GM23338 (cell line): ENCODE data around the gene CEMIP2. TPM values are rescaled to one million over a fixed set of nuclear protein-coding genes. Genes with fewer than 3 reads are reported as not detected.

ENCODE experiments used
- ATAC-seq: fragments of 200-7000 bp; cut with Tn5 transposase; 3 replicates; pipeline ENCODE4 v1.9.1; 2020
- DNase-seq: peaks from one replicate; pipeline ENCODE4 v3.0.0-alpha.2; 2015; ENCODE audit warnings: low spot score
- H2AFZ ChIP-seq: fragments of 200-600 bp; sonication (generic); 2 replicates; pipeline ENCODE4 v1.8.0; 2016; ENCODE audit warnings: antibody characterized with exemption, mild to moderate bottlenecking, moderate library complexity
- H3F3A ChIP-seq: fragments of 200-600 bp; sonication (generic); replicated peaks from 2 replicates; pipeline ENCODE4 v1.8.0; 2017; ENCODE audit warnings: antibody characterized with exemption, mixed run types, low read depth
- H3K27ac ChIP-seq: fragments of 200-600 bp; sonication (generic); 2 replicates; pipeline ENCODE4 v1.6.1; 2016; ENCODE audit warnings: low read depth
- H3K27me3 ChIP-seq: fragments of 200-600 bp; sonication (generic); 2 replicates; pipeline ENCODE4 v1.8.0; 2016; ENCODE audit warnings: mild to moderate bottlenecking, mixed run types, moderate library complexity; ENCODE audit not compliant: insufficient read depth
- H3K36me3 ChIP-seq: fragments of 200-600 bp; sonication (generic); 2 replicates; pipeline ENCODE4 v1.8.0; 2016; ENCODE audit warnings: mild to moderate bottlenecking; ENCODE audit not compliant: insufficient read depth
- H3K4me1 ChIP-seq: fragments of 200-600 bp; sonication (generic); 2 replicates; pipeline ENCODE4 v1.8.0; 2016; ENCODE audit warnings: mild to moderate bottlenecking, moderate library complexity; ENCODE audit not compliant: insufficient read depth
- H3K4me2 ChIP-seq: fragments of 200-600 bp; sonication (generic); 2 replicates; pipeline ENCODE4 v1.7.1; 2017; ENCODE audit warnings: mixed run types
- H3K4me3 ChIP-seq: fragments of 200-600 bp; sonication (generic); 2 replicates; pipeline ENCODE4 v1.6.1; 2016; ENCODE audit warnings: mixed run types
- H3K79me2 ChIP-seq: fragments of 200-600 bp; sonication (generic); replicated peaks from 2 replicates; pipeline ENCODE4 v1.8.0; 2017; ENCODE audit warnings: mild to moderate bottlenecking; ENCODE audit not compliant: insufficient read depth
- H3K9me2 ChIP-seq: fragments of 200-600 bp; sonication (generic); 2 replicates; pipeline ENCODE4 v1.8.0; 2017; ENCODE audit not compliant: insufficient read depth
- H4K20me1 ChIP-seq: fragments of 200-600 bp; sonication (generic); replicated peaks from 2 replicates; pipeline ENCODE4 v1.8.0; 2017; ENCODE audit warnings: mild to moderate bottlenecking; ENCODE audit not compliant: insufficient read depth
- H3K27ac Mint-ChIP-seq: 2 replicates; pipeline ENCODE4 v1.8.0; 2020; ENCODE audit warnings: inconsistent platforms, mild to moderate bottlenecking, moderate library complexity, mixed read lengths
- H3K27me3 Mint-ChIP-seq: 3 replicates; pipeline ENCODE4 v1.8.0; 2022; ENCODE audit warnings: low read depth, mild to moderate bottlenecking, moderate library complexity, mixed read lengths, inconsistent platforms; ENCODE audit not compliant: insufficient read depth, poor library complexity
- H3K36me3 Mint-ChIP-seq: 3 replicates; pipeline ENCODE4 v1.8.0; 2021; ENCODE audit warnings: low read depth, mild to moderate bottlenecking, inconsistent platforms, moderate library complexity, mixed read lengths
- H3K4me1 Mint-ChIP-seq: 3 replicates; pipeline ENCODE4 v1.8.0; 2020; ENCODE audit warnings: mild to moderate bottlenecking, inconsistent platforms, mixed read lengths
- H3K4me3 Mint-ChIP-seq: 3 replicates; pipeline ENCODE4 v1.8.0; 2021; ENCODE audit warnings: moderate library complexity, mild to moderate bottlenecking, inconsistent platforms, mixed read lengths
- H3K9me3 Mint-ChIP-seq: 3 replicates; pipeline ENCODE4 v1.8.0; 2020; ENCODE audit warnings: moderate library complexity, mild to moderate bottlenecking, inconsistent platforms, mixed read lengths
- CREB1 ChIP-seq: fragments of 250-450 bp; sonication (Bioruptor Pico); IDR thresholded peaks from 2 replicates; pipeline ENCODE4 v1.5.0; 2020; ENCODE audit warnings: low read depth, mild to moderate bottlenecking, moderate library complexity
- CTCF ChIP-seq, 2 experiments: fragments of 200-600 bp in 1 of 2; sonication (generic) in 1 of 2; conservative IDR thresholded peaks; 2 replicates each; pipeline versions ENCODE4 v1.5.1 to v1.6.1; 2016 to 2017; ENCODE audit warnings: antibody characterized with exemption in 2 of 2, low read depth in 2 of 2, mild to moderate bottlenecking in 2 of 2, moderate library complexity in 1 of 2
- EZH2 ChIP-seq: fragments of 200-600 bp; sonication (generic); IDR thresholded peaks from one replicate; pipeline ENCODE4 v1.8.0; 2017; ENCODE audit warnings: antibody characterized with exemption, mild to moderate bottlenecking, low read depth; ENCODE audit not compliant: unreplicated experiment
- EZH2phosphoT487 ChIP-seq: fragments of 200-600 bp; sonication (generic); IDR thresholded peaks from one replicate; pipeline ENCODE4 v1.8.1; 2018; ENCODE audit warnings: antibody characterized with exemption; ENCODE audit not compliant: unreplicated experiment
- NANOG ChIP-seq: IDR thresholded peaks from 2 replicates; pipeline ENCODE4 v1.6.1; 2016; ENCODE audit warnings: antibody characterized with exemption, borderline replicate concordance
- POLR2AphosphoS5 ChIP-seq: IDR thresholded peaks from 2 replicates; pipeline ENCODE4 v1.6.1; 2016; ENCODE audit warnings: antibody characterized with exemption, low read depth
- REST ChIP-seq: IDR thresholded peaks from one replicate; pipeline ENCODE4 v1.6.1; 2018; ENCODE audit warnings: antibody characterized with exemption; ENCODE audit not compliant: unreplicated experiment
- STAT1 ChIP-seq: IDR thresholded peaks from one replicate; pipeline ENCODE4 v1.6.1; 2016; ENCODE audit warnings: antibody characterized with exemption; ENCODE audit not compliant: unreplicated experiment
- polyA plus RNA-seq: library from polyadenylated mRNA; unstranded; fragments of >200 nt; fragmentation: Nextera tagmentation; extraction: Ambion mirVana; gene quantifications from 2 replicates; pipeline ENCODE4 v1.2.1, GENCODE V29; 2016
- total RNA-seq: library from RNA; depleted of rRNA; stranded (reverse); fragments of >200 nt; shearing (Covaris generic); gene quantifications from 2 replicates; pipeline ENCODE4 v1.2.3, GENCODE V29; 2014

CEMIP2 gene
- total and polyA plus RNA-seq, 2 experiments from 2014 or later = 23.0 to 76.7 TPM

- TF ChIP-seq CREB1 (CRISPR knock-in tag) (peak; percentile 76), NANOG (no peak), CTCF (conservative IDR thresholded peaks at IDR 0.05; ENCODE audit: low read depth in 2 of 2) (no peak), STAT1 (no peak), EZH2phosphoT487 (no peak), EZH2 (no peak), REST (no peak)
- H4K20me1 ChIP-seq = peaks cover 16% of the 10 kb centered on the region; the same call in 1 of the 2 replicates
- no peak overlapping the region for H3K27ac ChIP-seq
- DNase-seq (peak; percentile 76), ATAC-seq (peak; percentile 46)
- Mint-ChIP-seq H3K27me3 (peaks cover 15% of the 10 kb centered on the region), H3K27ac (peak overlapping the region; percentile 47), H3K4me1 (peaks cover 81% of the 10 kb centered on the region), H3K4me3 (peak overlapping the region; percentile 47), H3K9me3 (no peaks in the 10 kb centered on the region), H3K36me3 (no peaks in the 10 kb centered on the region)
- H3K4me1 ChIP-seq = peaks cover 84% of the 10 kb centered on the region
- no peaks in the 10 kb centered on the region for H3K36me3 ChIP-seq
- no peaks in the 10 kb centered on the region for H3K9me2 ChIP-seq
- H3K27me3 ChIP-seq = no peaks in the 10 kb centered on the region
- H2AFZ ChIP-seq = no peak overlapping the region
- peaks cover 80% of the 10 kb centered on the region for H3K79me2 ChIP-seq
- H3K4me3 ChIP-seq = 0 out of 2 replicates have a peak overlapping the region, but pooled peaks have one; percentile 1
- H3F3A ChIP-seq = no peaks in the 10 kb centered on the region
- peak overlapping the region; percentile 72 for H3K4me2 ChIP-seq
Observed at GRCh38 chr9:71760901-71761300, 7.4 kb downstream of the CEMIP2 start.

- H3K4me1 ChIP-seq = peaks cover 78% of the 10 kb centered on the region
- TF ChIP-seq POLR2AphosphoS5 = no peak
- peak; percentile 12; the same call in 2 of the 3 replicates for ATAC-seq
- H4K20me1 ChIP-seq = no peaks in the 10 kb centered on the region
- H3K27ac ChIP-seq = peak overlapping the region; percentile 91
- DNase-seq = no peak
- no peaks in the 10 kb centered on the region for H3K27me3 ChIP-seq
- H3K27ac Mint-ChIP-seq = peak overlapping the region; percentile 76
- peak overlapping the region; percentile 54 for H3K4me3 Mint-ChIP-seq
- H3K79me2 ChIP-seq = peaks cover 80% of the 10 kb centered on the region
- H3K4me3 ChIP-seq = peak overlapping the region; percentile 38
- peaks cover 82% of the 10 kb centered on the region for H3K4me1 Mint-ChIP-seq
- H3K27me3 Mint-ChIP-seq = peaks cover 12% of the 10 kb centered on the region
- H2AFZ ChIP-seq = no peak overlapping the region
- H3K4me2 ChIP-seq = peak overlapping the region; percentile 72
- H3K36me3 ChIP-seq = no peaks in the 10 kb centered on the region
- no peaks in the 10 kb centered on the region for H3K36me3 Mint-ChIP-seq
- H3K9me3 Mint-ChIP-seq = no peaks in the 10 kb centered on the region
- no peaks in the 10 kb centered on the region for H3K9me2 ChIP-seq
- H3F3A ChIP-seq = no peaks in the 10 kb centered on the region
Observed at GRCh38 chr9:71758785-71759184, 9.5 kb downstream of the CEMIP2 start.
